ENCODE measurements around the gene ZNF567. TPM values are rescaled to one million over a fixed set of nuclear protein-coding genes. Genes with fewer than 3 reads are reported as not detected.
"Not testable (repeated sequence)": the region's sequence is repeated elsewhere in the genome, so short reads cannot be mapped to it uniquely, and the experiment has no call there.

The ZNF567 gene
- total RNA-seq, 1 experiment from 2014 or later = 9.0 TPM

- ChIA-PET CTCF (no interaction called here), POLR2A (no interaction called here)
- H3K4me1 ChIP-seq = no peaks in the 10 kb centered on the region
- peaks cover 57% of the 10 kb centered on the region for H3K9me3 Mint-ChIP-seq (ENCODE audit: unreplicated experiment)
- no peak for DNase-seq
- peaks cover 77% of the 10 kb centered on the region for H3K9me3 ChIP-seq
- TSS peak; percentile 8 for BruUV-seq (replicated peaks)
- H3K27me3 ChIP-seq (replicated peaks; ENCODE audit: control insufficient read depth, insufficient read depth, low read length) = no peaks in the 10 kb centered on the region
- H3K4me1 Mint-ChIP-seq (ENCODE audit: low read depth, unreplicated experiment) = no peaks in the 10 kb centered on the region
- no peak overlapping the region for H3K4me3 Mint-ChIP-seq (ENCODE audit: unreplicated experiment)
- no peak overlapping the region for H3K4me3 ChIP-seq (ENCODE audit: low read depth, low read length)
- H3K36me3 ChIP-seq (ENCODE audit: control insufficient read depth, insufficient read depth, low read length) = peaks cover 3% of the 10 kb centered on the region
- intact Hi-C loops (cut with micrococcal nuclease; ENCODE audit: unreplicated experiment) = no loop called here
- no peaks in the 10 kb centered on the region for H3K27me3 Mint-ChIP-seq (ENCODE audit: insufficient read depth, unreplicated experiment)
- H3K36me3 Mint-ChIP-seq (ENCODE audit: insufficient read depth, unreplicated experiment) = peaks cover 66% of the 10 kb centered on the region
- H3K27ac Mint-ChIP-seq (ENCODE audit: unreplicated experiment) = no peak overlapping the region
- no peak for TF ChIP-seq CTCF (IDR thresholded peaks at IDR 0.05; ENCODE audit: insufficient read depth in 1 of 2, low read depth in 1 of 2, low read length in 1 of 2, severe bottlenecking in 1 of 2, unreplicated experiment in 1 of 2)
Observed at GRCh38 chr19:36719687-36720556, 32.5 kb downstream of the ZNF567 start.

- CTCF ChIA-PET; H3K27me3 Mint-ChIP-seq (ENCODE audit: insufficient read depth, unreplicated experiment); H3K27me3 ChIP-seq (replicated peaks; ENCODE audit: control insufficient read depth, insufficient read depth, low read length); H3K27ac Mint-ChIP-seq (ENCODE audit: unreplicated experiment); H3K4me3 Mint-ChIP-seq (ENCODE audit: unreplicated experiment); H3K4me3 ChIP-seq (ENCODE audit: low read depth, low read length); BruUV-seq (replicated peaks); H3K4me1 ChIP-seq; POLR2A ChIA-PET; H3K36me3 ChIP-seq (ENCODE audit: control insufficient read depth, insufficient read depth, low read length); intact Hi-C loops (cut with micrococcal nuclease; ENCODE audit: unreplicated experiment); H3K36me3 Mint-ChIP-seq (ENCODE audit: insufficient read depth, unreplicated experiment); H3K4me1 Mint-ChIP-seq (ENCODE audit: low read depth, unreplicated experiment): not testable (repeated sequence)
- peak; percentile 5 to 35 for DNase-seq
- H3K9me3 ChIP-seq = peaks cover 41% of the 10 kb centered on the region
- peaks cover 82% of the 10 kb centered on the region for H3K9me3 Mint-ChIP-seq (ENCODE audit: unreplicated experiment)
Observed at GRCh38 chr19:36736166-36736565, 48.8 kb downstream of the ZNF567 start.

- ChIA-PET POLR2A (no interaction called here), CTCF (no interaction called here)
- peak in 1 of 2 experiments; percentile 23 for DNase-seq
- BruUV-seq (replicated peaks) = no TSS peak
- peaks cover 60% of the 10 kb centered on the region for H3K36me3 Mint-ChIP-seq (ENCODE audit: insufficient read depth, unreplicated experiment)
- H3K27me3 ChIP-seq (replicated peaks; ENCODE audit: control insufficient read depth, insufficient read depth, low read length) = no peaks in the 10 kb centered on the region
- H3K27ac Mint-ChIP-seq (ENCODE audit: unreplicated experiment) = no peak overlapping the region
- H3K9me3 Mint-ChIP-seq (ENCODE audit: unreplicated experiment) = peaks cover 29% of the 10 kb centered on the region
- H3K9me3 ChIP-seq = peaks cover 61% of the 10 kb centered on the region
- no peak overlapping the region for H3K4me3 ChIP-seq (ENCODE audit: low read depth, low read length)
- intact Hi-C loops (cut with micrococcal nuclease; ENCODE audit: unreplicated experiment) = no loop called here
- H3K4me1 Mint-ChIP-seq (ENCODE audit: low read depth, unreplicated experiment) = no peaks in the 10 kb centered on the region
- no peaks in the 10 kb centered on the region for H3K27me3 Mint-ChIP-seq (ENCODE audit: insufficient read depth, unreplicated experiment)
- no peak overlapping the region for H3K4me3 Mint-ChIP-seq (ENCODE audit: unreplicated experiment)
- peaks cover 4% of the 10 kb centered on the region for H3K36me3 ChIP-seq (ENCODE audit: control insufficient read depth, insufficient read depth, low read length)
- TF ChIP-seq CTCF (IDR thresholded peaks at IDR 0.05; ENCODE audit: insufficient read depth in 1 of 2, low read depth in 1 of 2, low read length in 1 of 2, severe bottlenecking in 1 of 2, unreplicated experiment in 1 of 2) = no peak
- peaks cover 7% of the 10 kb centered on the region; the same call in 1 of the 2 replicates for H3K4me1 ChIP-seq
Observed at GRCh38 chr19:36745870-36746269, 58.5 kb downstream of the ZNF567 start.
